GM21717 (cell line): ENCODE results near the gene VDR.
A peak's percentile ranks its signal among the peaks of the same experiment; 100 is the strongest.

Experiments
- ATAC-seq: cut with Tn5 transposase; IDR thresholded peaks from one replicate; pipeline ENCODE4 v1.9.1; 2021; ENCODE audit warnings: mild to moderate bottlenecking, moderate library complexity; ENCODE audit not compliant: unreplicated experiment

VDR gene

DNA sequence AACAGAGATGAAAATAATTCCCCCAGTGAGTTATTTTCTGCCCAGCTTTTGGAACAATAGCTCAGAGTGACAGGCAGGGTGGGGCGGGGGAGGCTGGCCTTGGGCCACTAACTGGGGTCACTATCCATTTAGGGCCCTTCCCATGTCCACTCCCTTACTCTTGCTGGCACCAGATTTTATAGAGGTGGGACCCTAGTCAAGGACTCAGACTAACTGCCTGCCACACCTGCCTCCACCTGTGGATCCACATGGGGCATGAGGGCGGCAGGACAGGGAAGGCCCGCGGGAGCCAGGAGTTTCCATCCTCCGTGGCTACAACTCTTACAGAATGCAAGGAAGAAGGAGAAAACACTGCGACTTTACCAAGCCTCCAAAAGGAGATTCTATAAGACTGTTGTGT, 10.1 kb downstream of the VDR start:
- no peak for ATAC-seq

DNA sequence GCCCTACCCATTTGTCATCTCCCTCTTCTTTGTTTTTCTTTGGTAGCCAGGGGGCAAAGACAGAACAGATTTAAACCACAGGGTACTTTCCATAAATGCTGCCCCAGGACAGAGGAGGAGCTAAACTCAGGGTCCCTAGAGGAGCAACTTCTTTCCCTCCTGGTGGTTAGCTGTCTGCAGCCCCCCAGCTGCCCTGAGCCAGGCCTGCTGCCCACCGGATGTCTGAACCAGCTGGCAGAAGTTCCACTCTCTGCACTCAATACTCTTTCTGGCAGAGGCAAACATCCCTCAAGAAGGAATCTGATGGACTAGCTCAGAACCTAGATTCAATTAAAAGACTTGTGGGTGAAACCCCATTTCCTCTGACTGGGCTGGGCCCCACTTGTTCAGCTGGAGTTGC, 10.7 kb downstream of the VDR start:
- ATAC-seq = no peak

DNA sequence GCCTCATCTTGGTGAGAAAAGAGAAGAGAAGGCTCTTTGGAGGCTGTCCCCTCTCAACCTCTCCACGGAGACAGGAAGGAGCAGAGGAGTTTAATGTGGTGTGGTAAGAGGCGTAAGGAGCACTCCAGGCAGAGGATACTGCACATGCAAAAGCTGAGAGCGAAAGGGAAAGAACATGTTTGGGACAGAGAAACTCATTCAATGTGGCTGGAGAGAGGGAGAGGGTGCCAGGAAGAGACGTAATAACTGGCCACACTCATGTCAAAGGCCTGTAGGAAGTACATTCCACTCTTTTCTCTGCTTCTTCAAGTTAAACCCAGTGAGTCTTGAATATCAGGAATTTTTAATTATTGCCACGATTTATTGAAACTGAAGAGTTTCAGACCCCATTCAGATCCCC, 12.0 kb downstream of the VDR start:
- no peak for ATAC-seq

DNA sequence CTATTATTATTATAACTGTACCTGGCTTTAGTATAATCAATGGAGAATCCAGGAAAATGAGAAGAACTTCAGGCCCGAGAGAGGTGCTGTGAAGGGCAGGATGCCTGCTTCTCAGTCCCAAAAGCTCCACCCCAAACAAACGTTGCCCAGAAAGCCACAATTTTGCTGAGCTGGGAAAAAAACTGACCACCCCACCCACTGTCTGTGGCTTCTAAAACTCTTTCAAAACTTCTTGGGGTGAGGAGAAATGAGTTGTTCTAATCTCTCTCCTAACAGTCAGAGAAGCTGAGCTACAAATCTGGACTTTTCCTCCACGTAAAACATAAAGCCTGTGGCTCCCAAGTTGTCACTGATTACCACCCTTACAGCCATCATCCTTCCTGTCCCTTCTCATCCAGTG, 13.4 kb downstream of the VDR start:
- no peak for ATAC-seq

DNA sequence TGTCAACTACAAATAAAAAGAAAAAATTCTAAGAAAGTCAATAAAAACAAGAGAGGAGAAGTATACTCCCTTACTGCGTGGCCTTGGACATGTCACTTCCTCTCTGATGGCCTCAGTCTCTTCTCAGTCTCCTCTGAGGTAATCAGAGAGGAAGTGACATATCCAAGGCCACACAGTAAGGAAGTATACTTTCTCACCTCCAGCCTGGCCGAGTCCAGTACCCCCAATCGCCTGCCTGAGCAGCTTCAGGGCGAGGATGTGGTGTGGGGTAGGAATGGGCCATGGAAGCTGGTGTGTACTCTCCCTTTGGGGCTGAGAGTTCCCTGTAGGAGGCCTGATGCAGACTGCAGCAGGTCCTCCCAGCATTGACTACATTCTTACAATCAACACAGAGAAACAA, 15.8 kb downstream of the VDR start:
- peak; percentile 40 for ATAC-seq

DNA sequence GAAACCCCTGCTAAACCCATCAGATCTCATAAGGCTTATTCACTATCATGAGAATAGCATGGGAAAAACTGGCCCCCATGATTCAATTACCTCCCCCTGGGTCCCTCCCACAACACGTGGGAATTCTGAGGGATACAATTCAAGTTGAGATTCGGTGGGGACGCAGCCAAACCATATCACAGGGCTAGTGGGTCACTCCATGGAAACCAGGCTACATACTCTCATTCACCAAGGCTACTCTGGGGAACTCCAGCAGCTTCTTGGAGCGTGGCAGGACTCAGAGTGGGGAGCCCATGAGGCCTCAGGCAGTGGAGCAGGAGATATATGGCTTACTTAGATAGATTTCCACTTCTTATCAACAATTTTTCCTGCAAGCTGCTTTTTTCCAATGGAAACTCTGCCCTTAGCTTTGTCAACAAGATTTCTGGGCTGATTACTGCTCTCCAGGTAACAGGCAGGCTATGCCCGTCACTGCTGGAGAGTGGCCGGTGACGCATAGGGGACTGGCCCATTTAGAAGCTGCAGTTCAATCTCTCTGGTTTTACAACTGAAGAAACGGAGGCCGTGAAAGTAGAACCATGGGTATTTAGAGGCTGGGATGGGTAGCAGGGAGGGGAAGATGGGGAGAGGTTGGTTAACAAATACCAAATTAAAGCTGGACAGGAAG, 16.5 kb downstream of the VDR start:
- no peak for ATAC-seq

DNA sequence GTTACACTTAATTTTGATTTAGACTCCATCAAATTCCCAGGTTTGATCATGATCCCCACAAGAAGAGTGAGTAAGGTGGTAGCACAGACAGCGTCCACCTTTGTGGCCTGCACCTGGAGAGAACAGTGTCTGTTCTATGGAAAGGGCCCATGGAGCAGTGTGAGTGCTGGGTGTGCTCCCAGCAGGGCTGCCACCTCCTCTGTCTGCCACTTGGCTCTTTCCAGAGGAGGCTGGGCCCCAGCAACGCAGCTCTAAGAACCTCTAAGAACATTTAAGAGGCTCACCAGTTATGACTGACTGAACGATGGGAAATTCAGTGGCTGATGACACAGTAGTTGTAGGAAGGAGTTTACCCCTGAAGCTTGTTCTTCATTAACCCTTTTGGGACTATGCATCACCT, 17.3 kb downstream of the VDR start:
- no peak for ATAC-seq

DNA sequence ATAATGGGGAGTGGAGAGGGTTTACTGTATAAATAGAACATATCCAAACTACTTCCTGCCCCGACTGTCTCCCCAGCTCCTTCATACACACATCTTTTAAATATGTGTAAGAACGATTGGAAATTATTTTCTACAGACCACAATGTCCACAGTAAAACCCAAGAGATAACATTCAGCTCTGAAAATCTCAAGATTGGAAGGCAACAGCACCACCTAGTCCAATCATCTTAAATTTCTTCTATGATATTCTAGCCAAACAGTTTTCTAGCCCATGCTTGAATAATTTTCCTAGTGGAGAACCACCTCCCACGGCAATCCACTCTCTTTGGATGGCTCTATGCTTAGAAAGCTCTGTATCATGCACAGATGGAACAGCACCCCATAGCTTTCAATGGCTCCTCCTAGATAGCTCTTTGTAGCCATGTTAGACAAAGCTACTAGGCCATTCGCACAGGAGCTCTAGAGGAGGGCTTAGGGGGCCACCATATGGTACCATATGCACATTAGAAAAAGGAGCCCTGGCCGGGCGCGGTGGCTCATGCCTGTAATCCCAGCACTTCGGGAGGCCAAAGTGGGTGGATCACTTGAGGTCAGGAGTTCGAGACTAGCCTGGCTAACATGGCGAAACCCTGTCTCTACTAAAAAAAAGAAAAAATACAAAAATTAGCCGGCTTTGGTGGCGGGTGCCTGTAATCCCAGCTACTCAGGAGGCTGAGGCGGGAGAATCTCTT, 18.1 kb downstream of the VDR start:
- ATAC-seq = no peak

DNA sequence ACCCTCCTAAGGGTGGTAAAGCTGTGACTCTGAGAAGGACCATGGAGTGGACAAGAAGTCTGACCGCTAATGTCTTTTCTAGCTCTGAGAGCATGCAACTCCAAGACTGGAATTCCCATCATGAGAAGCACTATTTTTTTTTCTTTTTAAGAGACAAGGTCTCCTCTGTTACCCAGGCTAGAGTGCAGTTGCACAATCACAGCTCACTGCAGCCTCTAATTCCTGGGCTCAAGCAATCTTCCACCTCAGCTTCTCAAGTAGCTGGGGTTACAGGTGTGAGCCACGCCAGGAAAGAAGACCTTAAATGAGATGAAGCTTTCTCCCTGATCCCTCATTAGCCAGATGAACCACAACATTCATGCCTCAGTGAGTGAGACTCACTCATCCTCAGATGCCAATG, 19.2 kb downstream of the VDR start:
- ATAC-seq = no peak

DNA sequence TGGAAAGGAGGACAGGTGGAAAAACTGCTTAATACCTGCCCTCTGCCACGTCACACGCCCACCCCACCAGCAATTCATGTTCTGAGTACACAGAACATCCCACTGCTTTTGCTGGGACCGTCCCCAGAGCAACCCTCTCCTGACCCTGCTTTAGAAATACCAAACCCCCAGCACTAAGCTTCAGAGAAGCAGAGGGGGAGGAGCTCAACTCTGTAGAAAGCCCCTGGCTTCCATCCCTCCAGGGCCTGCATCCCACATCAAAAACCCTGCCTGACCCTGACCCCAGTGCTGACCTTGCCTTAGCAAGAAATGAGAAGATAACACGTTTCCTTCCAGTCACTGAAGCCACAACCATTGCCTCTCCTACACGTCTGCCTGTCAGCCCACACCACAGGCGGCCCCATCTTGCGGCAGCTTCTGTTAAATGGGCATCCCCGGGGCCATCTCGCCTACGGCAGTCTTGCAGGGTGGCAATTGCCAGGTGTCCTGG, 19.7 kb downstream of the VDR start:
- ATAC-seq = peak; percentile 60

DNA sequence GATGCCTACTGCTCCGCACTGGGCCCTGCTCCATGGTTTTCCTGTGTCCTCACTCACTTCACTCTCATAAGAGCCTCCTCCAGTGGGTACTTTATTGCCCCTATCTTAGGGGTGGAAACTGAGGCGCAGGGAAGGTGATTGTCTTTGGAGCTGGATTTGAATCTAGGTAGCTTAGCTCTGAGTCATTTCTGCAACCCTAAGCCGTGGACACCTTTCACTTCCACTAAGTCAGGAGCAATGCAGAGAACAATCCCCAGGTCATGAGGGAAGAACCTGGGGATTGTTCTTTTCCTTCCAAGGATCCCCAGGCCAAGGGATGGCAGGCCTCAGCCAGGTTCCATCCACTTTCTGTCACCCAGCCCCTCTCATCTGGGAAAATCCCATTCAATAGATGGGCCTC, 20.3 kb downstream of the VDR start:
- no peak for ATAC-seq

DNA sequence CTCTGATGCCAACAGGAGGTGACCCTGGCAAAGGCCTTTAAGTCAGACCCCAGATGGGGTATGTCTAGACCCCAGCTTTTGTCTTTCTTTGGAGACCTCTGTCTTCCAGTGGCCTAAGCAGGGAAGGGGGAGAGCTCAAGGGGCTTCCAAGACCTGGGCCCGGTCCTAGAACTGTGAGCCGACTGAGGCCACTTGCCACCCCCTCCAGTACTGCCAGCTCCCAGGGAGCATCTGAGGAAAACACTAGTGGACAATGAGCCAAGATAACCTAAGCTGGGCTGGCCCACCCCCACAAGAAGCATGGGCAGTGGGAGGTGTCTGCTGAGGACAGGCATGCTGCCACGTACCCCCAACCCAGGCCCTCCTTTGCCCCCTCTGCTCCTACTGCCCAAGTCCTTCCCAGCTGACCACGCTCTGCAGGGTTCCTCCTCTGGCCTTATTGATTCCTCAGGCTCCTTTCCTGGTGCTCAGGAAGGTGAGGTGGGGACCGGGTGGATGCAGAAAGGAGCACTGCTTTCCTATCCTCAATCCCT, 21.1 kb downstream of the VDR start:
- no peak for ATAC-seq

DNA sequence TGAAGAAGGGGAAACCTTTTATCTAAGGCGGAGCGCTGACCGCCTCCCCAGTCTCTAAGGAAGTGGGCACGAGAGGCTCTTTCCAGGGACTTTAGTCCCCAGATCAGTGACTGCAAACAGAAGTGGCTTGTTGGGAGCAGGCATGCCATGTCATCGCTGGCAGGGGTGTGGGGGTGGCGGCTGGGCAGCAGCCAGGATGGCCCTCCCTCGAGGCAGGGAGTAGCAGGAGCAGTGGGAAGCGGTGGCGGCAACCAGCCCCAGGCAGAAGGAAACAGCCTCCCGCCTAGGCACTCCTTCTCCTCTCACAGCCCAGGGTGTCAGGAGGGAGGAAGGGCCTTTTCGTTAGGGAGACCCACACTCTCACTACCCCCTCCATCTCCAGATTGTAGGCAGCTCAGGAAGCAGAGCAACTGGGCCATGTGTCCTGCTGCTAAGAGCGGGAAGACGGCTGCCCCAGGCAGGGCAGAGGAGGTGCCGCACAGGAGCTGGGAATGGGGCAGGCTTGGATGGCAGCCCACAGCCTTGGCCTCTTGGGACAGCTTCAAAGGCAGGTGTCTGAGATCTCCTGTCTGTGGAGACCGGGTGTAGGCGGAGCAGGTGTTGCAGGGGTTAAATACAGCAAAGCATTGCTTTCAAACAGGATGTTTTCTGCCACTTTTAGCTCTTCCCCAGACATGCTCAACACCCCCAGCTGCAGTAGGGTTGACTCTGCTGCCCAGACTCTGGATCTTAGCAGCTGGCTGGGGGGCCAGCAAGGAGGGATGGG, 21.8 kb downstream of the VDR start:
- peak; percentile 74 for ATAC-seq

DNA sequence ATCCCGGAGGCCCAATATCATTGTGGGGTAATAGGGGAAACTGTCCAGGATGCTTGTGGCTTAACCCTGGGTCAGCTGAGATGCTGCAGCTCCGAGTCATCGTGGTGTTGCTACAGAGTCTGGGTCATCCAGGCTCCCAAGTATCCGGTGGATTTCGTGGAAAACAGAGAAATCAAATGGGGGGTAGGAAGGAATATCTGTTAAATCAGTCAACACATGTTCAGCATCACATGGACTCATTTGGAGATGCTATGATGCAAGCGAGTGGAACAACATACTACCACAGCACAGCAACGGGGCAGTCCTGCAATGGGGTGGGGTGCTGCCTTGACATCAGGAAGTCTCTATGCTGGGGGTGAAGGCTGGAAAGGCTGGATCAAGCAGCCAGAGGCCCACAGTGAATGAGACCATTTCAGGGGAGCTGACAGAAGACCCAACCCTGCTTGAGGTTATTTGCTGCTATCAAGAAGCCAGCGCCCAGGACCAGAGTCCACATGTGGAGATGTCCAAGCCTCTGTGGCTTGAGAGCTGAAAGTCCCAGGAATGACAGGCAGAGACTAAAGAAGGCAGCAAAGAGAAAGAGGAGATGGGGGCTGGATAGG, 22.9 kb downstream of the VDR start:
- no peak for ATAC-seq

DNA sequence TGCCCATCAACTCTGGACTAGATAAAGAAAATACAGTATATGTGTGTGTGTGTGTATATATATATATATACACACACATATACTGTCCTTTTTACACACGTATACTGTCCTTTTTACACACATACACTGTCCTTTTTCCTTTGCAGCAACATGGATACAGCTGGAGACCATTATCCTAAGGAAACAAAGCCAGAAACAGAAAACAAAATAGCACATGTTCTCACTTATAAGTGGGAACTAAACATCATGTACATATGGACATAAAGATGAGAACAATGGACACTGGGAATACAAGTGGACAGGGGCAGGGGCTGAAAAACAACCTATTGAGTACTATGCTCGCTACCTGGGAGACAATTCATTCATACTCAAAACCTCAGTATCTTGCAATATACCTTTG, 23.7 kb downstream of the VDR start:
- ATAC-seq = no peak

DNA sequence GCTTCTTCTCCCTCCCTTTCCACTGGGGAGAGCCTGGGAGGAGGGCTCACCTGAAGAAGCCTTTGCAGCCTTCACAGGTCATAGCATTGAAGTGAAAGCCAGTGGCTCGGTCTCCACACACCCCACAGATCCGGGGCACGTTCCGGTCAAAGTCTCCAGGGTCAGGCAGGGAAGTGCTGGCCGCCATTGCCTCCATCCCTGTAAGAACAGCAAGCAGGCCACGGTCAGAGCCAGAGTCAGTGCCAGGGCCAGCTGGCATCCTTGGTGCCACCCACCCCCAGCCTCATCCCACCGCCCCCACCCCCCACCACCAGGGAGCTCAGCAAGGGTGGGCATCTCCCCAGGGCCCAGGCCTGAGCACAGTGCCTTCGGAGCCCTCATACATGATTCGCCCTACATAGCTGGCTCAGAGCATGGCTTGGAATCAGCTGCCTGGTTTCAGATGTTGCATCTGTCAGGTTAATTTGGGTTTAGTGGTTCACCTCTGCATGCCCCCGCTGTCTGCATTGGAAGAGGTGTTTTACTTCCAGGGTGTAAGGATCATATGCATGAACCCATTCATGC, 25.8 kb downstream of the VDR start:
- ATAC-seq = no peak

DNA sequence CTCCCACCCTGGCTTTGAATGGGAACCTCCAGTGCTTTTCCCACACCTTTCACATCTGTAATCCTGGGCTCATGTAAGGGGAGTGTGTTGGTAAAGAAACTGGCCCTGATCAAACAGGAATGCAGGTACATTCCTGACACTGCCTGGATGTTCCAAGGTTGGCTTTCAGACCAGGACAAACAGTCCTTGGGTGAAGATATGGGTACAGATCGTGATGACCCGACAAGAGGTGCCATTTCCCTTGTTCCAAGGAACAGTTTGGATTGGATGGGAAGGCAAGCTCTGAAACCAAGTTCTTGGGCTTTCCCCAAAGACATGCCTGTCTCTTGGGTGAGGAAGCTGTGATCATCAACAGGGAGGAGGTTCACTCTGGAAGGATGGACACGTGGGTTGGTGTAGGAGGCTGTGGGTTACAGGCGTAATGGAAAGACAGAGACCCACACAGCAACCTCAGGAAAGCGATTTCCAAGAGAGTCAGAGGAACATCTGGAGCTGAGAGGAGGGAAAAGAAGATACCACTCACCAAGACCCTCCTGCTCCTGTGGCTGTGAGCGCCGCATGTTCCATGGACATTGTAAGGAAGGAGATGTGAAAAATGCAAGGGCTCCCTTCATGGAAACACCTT, 26.4 kb downstream of the VDR start:
- no peak for ATAC-seq

DNA sequence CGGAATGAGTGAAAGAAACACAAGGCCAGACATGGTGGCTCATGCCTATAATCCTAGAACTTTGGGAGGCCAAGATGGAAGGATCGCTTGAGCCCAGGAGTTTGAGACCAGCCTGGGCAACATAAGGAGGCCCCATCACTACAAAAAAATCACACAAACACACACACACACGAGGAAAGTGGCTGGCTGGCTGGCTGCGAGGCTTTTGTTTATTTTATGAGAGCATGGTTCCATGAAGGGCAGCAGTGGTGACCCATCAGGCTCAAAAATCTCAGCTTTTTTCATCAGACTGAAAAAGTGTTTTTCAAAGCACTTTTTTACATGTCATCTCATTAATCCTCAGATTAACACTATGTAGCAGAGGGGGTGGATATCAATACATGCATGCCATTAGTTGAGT, 27.7 kb downstream of the VDR start:
- ATAC-seq = no peak

DNA sequence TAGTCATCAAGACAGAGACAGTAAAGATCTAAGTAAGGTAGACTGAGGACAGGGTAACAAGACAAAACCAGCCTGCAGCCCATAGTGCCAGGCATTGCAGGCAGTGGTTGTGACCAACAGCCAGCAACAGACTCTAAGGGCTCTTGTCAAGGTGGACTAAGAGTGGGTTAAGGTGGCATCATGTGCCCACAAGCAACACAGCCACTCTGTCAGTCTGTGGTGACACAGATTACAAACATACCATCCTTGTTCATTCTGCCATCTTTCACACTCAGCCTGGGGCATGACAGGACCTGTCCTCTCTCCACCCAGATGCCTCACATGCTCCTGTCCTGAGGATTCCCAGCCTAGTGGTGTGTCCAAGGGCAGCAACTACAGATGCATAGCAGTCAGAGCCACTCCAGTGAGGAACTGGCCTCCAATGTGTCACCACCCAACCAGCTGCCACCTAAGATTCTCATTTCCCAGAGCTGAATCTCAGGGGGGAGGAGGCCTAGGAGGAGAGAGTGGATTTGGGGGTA, 28.3 kb downstream of the VDR start:
- no peak for ATAC-seq

DNA sequence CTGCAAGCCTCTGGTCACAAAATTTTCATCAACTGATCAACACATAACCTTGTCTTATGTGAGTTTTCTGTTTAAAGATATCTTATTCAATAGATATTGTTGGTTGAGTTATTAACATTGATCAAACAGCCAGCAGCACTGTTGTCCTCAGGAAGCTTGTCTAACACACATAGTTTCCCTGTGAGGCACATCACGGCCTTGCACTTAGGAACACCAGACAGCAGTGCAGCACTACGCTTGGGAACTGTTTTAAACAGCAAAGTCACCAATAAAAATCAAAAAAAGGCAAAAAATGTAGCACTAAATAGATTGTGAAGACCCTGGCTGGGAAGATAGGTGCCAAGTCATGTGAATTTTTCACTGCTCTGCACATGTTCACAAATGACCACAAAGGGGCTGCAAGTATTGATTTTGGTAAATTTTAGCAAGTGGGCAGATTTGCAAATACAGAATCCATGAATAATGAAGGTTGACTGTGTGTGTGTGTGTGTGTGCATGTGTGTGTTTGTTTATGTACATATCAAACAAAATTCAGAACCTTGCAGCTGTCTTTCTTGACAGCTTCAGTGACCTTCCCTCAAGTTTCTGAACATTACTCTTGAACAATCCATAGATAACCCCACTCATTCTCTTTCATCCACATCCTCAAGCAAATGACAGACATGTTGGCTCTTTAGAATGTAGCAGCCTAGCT, 28.9 kb downstream of the VDR start:
- ATAC-seq = no peak
